Measurements from ENCODE around the gene ATP6AP2.
"Not testable (repeated sequence)": the region's sequence is repeated elsewhere in the genome, so short reads cannot be mapped to it uniquely, and the experiment has no call there.

GRCh38 chrX:40589616-40590321, 9.0 kb downstream of the ATP6AP2 start:
- not testable (repeated sequence) for TF ChIP-seq CTCF (conservative IDR thresholded peaks at IDR 0.05; ENCODE audit: low read depth, low read length); EZH2 (IDR thresholded peaks at IDR 0.05; ENCODE audit: borderline replicate concordance, low read depth, low read length, poor library complexity, severe bottlenecking)

Data from A673 (cell line).